KBM-7 (cell line): Measurements from ENCODE around the gene IQCF5.
A peak's percentile ranks its signal among the peaks of the same experiment; 100 is the strongest.
"Not testable (repeated sequence)": the region's sequence is repeated elsewhere in the genome, so short reads cannot be mapped to it uniquely, and the experiment has no call there.

Experiments
- DNase-seq: peaks from one replicate; pipeline ENCODE4 v3.0.0-alpha.2; 2015
- in situ Hi-C: fragments of 300-500 bp; cut with MboI; formaldehyde crosslinking; loops from 2 replicates; pipeline ENCODE4 v1.14.3; 2020; ENCODE audit warnings: low sequenced_read_pairs, low pct_unique_long_range_greater_than_20kb, mixed read lengths

IQCF5 gene

DNA sequence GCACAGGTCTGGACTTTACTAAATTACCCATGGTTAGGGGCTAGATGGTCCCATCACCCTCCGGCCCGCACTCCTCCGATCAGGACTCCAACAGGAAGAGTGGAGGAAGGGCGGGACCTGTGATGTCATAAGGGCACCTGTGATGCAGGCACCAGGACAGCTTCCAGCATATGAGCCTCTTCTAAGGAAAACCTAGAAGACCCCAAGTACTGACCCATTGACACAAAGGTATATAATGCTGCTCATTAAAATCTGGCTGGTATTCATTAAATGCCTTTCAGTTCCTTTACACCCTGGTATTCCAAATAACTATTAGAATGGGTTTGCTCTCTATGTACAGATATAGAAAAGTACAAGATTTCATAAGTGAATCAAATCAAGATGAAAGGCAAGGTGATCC, at the start of gene IQCF5:
Gene IQCF5 (minus strand): TSS at position 101 of the 400 bp plus-strand sequence. CDS start 70 bp downstream, at position 31.
- in situ Hi-C loops: no loop called here
- no peak for DNase-seq

DNA sequence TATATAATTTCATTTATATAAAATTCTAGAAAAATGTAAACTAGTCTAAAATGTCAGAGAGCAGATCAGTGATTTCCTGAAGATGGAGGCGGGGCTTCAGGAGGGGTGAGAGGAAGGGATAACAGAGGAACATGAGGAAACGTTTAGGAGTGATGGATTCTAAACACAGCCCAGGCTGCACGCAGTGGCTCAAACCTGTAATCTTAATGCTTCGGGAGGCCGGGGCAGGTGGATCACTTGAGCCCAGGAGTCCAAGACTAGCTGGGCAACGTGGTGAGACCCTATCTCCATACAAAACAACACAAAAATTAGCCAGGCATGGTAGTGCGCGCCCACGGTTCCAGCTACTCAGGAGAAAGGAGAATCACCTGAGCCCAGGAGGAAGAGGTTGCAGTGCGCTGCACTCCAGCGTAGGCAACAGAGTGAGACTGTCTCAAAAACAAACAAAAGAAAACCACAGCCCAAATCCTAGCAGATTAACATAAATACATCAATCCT, 45.7 kb upstream of the IQCF5 start:
- in situ Hi-C loops: no loop called here
- DNase-seq: no peak

DNA sequence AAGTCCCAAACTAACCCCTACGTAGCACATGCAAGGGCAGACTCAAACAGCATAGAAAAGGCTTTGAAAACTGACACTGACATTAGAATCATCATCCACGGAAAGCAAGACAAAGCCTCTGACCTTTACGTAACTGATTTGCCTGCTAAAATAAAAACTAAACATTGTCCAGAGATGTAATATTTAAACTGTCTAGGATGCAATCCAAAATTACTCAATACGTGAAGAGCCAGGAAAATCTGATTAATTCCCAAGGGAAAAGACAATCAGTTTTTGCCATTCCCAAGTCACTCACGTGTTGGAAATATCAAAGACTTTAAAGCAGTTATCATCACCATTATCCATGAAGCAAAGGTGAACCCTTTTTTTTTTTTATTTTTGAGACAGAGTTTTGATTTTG, 41.0 kb upstream of the IQCF5 start:
- DNase-seq: no peak
- in situ Hi-C loops: no loop called here

DNA sequence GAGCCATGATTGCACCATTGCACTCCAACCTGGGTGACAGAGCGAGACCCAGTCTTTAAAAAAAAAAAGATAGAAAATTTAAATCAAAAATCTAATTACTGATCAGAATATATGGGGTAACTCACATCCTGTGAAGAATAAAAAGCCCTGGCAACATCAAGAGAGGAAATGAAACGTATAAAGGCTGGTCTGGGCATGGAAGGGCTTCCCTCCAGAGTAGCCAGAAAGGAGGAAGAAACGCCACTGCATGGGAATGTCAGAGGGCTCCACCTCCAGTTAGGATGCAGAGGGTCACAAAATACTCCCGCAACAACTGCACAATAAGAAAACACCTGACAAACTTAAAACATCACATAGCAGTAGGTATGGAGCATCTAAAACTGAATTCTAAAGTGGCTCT, 32.6 kb upstream of the IQCF5 start:
- in situ Hi-C loops: no loop called here
- DNase-seq: no peak

DNA sequence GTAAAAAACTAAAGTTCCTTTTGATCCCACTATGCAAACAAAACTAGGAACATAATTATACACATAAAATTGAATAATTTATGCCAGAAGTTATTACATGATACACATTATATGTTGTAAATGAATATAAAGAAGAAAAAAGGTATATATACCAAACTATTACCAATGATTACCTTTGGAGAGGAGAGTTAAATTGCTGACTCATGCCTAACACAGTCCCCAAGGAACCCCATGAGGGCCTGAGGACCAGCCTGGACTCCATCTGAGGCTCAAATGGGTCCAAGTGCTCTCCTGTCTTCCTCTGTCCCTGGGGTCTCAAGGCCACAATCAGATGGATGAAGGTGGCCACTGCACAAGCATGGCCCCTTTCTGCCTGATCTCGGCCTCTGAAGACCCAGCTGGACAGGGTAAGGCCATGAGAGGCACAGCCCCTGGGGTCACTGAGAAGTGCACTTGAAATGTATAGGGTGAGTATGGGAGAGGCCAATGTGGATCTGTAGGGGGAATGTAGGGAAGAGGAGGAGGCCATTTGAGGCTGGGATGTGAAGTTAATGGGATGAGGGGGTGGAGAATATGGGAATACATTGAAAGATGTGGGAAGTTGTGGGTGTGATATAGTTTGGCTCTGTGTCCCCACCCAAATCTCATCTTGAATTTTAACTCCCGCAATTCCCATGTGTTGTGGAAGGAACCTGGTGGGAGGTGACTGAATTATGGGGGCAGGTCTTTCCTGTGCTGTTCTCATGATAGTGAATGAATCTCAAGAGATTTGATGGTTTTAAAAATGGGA, 28.8 kb upstream of the IQCF5 start:
- in situ Hi-C loops: no loop called here
- no peak for DNase-seq

DNA sequence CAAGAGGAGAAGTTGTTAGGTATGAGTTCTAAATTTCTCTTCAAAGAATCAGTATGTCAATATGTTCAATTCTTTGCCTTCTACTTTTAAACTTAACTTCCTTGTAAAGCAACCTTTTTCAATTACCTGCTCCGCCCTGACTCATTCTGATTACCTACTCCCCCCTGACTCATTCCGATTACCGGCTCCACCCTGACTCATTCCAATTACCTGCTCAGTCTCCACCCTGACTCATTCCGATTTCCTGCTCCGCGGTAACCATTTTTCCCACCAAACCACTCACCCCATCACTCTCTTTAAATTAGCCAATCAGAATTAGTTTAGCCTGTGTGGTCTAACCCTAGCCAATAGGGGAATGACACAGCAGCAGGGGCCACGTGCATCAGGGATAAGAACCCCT, 27.0 kb upstream of the IQCF5 start:
- DNase-seq, in situ Hi-C loops: not testable (repeated sequence)

DNA sequence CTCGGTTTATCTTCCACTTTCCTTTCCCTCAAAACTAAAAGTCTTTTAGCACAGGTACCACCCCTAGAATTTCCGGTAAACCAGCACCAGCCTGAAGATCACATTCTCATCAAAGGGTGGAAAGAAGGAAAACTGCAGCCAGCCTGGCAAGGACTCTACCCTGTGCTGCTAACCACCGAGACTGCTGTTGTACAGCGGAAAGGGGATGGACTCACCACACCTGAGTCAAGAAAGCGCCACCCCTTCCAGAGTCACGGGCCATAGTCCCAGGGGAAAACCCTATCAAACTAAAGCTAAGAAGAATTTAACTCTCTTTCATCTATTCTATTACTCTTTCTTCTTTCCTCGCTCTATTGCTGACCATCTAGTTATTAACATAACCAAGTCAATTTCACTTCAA, 24.6 kb upstream of the IQCF5 start:
- in situ Hi-C loops, DNase-seq: not testable (repeated sequence)

DNA sequence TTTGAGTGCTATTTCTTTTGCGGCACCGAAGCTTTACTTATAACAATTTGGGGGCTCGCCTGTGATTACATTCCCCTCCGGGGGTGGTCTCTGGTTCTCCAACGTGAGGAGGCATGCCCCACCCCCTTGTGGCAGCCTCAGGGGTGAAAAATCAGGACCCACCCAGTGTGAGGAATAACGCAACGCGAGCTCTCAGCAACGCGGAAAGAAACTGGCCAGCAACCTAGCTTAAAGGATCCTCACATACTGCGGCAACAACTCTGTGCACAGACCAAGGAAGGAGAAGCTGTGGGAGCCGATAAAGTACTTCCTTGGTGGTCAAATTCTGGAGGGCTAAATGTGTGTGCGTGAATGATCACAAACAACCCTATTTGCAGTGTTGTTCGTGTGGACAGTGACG, 22.0 kb upstream of the IQCF5 start:
- DNase-seq: no peak
- in situ Hi-C loops: no loop called here

DNA sequence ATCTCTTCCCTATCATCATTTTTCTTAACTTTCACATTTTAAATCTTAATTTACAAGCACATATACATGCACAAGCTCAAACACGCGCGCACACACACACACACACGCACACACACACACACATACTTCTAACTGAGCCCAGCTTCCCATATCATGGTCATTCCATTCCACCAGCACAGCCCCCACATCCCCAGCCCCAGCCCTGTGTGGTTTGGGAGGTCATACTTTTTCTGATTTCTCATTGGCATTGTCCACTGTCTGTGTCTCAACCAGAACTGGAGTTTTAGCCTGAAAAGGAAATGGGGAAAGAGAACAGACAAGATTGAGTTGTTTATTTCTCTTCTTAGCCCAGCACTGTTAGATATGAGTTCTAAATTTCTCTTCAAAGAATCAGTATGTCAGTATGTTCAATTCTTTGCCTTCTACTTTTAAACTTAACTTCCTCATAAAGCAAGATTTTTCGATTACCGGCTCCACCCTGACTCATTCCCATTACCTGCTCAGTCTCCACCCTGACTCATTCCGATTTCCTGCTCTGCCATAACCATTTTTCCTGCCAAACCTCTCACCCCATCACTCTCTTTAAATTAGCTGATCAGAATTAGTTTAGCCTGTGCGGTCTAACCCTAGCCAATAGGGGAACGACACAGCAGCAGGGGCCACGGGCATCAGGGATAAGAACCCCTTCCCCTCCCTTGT, 21.4 kb upstream of the IQCF5 start:
- no peak for DNase-seq
- in situ Hi-C loops: no loop called here

DNA sequence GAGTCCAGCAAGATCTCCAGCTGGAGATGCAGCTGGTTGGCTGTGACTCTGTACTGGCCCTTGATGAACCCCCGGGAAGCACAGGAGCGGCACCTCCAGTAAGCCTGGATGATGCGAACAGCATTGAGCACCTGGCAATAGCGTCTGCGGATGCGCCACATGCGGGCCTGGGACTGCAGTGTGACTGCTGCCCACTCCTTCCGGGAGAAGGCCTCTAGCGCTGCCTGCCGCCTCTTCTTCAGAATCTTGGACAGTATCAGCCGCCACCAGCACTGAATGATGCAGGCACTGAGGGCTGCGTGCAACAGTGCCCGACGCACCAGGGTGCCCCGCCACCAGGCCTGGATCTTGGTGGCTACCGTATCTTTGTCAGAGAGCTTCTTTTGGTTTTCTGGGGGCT, 19.5 kb upstream of the IQCF5 start:
- in situ Hi-C loops: no loop called here
- DNase-seq: no peak

DNA sequence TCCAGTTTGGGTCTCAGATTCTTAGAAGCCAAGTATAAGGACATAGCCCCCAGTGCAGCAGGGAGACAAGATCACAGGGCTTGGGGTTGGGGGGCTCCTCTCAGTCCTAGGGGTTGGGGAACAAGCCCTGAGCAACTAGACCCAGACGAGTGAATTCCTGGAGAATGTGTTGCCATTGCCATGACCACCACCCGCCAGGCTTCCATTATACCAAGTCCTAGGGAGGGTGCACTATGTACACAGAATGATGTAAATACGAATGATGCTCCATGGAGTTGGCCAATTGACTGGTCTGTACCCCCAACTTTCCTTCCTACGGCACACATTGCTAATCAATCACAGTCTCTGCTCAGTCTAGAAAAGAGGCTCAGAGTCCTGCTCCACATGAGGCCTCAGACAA, 19.0 kb upstream of the IQCF5 start:
- no peak for DNase-seq
- in situ Hi-C loops: no loop called here

DNA sequence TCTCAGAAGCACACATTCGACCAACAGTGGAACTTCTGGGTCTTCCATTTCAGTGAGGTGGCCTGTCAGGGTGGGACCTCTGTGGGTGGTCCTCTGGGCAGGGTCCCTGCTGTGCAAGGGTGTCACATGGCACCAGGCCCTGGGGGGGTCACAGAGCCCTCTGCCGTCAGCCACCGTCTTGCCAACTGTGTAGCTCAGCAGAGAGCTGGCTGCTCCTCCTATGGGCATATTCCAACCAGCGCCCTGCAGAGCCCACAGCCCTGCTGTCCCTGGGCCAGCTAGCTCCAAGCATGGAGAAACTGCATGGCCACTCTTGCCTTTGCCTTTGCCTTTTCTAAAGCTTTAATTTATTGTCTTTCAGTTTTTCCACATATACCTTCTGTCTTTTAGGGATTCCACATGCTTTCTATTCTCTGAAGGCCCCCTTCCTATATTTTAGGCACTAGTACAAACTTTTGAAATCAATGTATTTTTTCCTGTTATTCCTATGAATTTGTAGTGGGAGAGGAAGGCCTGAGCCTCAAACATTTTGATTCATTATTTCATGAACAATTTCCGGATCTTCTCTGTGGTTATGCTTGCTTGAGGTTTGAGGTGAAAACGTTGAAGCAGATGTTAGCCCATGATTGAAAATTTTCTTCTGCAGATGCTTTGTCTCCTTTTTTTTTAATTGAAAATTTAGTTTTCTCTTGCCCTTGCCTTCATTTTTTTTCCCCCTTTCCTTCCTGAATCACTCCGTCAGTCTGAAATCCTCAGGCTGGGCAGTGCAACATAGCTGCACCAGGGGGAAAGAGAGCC, 16.0 kb upstream of the IQCF5 start:
- in situ Hi-C loops: no loop called here
- peak; percentile 23 for DNase-seq

DNA sequence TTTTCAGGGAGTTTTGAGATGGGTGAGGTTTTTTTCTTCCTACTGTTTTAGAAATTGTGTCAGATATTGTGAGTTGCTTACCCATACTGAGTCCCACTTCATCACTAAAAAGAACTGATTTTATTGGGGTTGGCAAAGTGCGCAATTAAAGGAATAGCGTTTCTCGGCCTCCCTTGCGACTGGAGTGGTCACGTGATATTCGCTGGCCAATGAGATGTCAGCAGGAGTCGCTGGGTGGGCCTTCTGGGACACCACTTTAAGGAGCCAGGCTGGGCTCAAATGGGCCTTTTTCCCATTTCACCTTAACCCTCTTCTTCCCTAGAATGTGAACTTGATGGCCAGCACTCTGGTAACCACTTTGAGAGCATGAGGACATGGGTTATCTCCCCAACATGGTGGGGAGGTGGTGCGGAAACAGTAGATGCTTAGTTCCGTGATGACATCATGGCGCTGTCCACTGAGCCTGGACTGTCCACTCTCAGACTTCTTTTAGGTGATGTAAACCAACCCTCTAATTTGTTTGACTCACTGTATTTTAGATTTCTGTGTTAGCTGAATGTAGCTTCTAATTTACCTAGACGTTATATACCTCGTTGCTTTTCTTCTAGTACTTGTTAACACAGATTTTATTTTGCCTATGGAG, 13.2 kb upstream of the IQCF5 start:
- no peak for DNase-seq
- in situ Hi-C loops: no loop called here

DNA sequence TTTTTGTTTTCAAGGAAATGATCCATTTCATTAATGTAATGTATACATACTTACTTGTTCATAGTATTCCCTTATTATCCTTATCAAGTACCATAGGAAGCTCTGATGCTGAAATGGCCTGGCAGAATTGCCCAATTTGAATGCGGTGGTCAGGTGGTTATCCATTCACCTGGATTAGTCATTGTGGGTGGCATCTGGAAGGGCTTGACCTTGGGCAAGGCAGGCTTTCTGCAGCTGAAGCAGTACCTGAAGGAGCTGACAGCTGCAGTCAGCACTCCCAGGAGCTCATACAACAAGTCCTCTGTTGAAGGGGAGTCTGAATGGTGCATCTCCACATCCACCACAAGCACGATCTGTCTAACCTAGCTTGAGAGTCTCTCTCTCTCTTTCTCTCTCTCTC, 12.2 kb upstream of the IQCF5 start:
- in situ Hi-C loops: no loop called here
- DNase-seq: no peak

DNA sequence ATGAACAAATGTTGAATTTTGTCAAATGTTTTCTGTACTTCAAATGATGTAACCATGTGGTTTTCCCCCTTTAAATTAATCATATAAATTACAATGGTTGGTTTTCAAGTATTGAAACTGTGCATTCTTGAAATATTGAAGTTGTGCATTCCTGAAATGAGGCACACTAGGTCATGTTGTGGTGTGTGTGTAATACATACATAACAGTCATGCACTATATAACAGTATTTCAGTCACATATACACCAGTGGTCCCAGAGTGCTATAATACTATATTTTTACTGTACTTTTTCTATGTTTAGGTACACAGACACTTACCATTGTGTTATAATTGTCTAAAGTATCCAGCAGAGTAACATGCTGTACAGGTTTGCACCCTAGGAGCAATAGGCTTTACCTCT, 11.0 kb upstream of the IQCF5 start:
- DNase-seq: no peak
- in situ Hi-C loops: no loop called here

DNA sequence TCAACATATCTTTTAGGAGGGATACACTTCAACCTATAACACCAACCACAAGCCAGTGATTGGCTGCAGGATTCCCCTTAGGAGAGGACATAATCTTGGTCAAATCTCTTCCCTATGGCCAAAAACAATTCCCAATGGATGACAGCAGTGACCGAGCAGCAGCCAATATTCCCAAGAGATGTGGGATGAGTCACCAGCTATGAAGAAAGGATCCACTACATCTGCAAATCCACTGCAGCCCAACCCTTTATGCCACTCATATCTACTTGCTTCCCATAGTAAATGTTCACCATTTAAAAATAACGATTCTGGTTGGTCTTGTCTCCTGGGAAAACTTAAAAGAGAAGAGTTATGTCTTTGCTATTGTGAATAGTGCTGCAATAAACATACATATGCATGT, 4.5 kb upstream of the IQCF5 start:
- in situ Hi-C loops: no loop called here
- no peak for DNase-seq

DNA sequence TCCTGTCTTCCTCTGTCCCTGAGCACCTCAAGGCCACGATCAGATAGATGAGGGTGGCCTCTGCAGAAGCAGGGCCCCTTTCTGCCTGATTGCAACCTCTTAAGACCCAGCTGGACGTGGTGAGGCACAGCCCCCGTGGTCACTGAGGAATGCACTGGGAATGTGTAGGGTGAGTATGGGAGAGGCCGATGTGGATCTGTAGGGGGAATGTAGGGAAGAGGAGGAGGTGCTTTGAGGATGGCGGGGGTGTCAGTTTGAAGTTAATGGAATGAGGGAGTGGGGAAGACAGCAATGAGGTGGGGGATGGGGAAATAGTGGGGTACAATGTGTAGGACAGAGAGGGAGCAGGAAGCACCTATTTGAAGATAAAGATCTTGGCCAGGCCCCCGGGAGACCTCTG, 785 bp upstream of the IQCF5 start:
- in situ Hi-C loops: no loop called here
- no peak for DNase-seq

DNA sequence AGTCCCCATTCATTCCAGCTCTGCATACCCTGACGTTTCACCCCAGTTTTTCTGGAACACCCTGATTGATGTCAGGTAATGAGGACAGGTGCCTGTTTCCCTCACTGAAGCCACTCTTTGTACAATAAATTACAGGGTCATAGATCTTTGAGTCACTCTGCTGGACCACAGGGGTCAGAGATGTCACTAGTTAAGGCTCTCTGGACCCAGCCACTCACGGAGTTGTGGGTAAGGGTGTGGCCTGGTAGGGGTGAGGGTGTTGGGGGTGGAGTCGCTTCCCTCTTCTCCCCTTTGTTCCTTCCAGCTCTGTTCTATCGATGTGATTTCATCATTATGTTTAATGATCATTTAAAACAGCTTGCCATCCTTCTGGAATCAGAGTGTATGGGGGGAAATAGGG, 512 bp downstream of the IQCF5 start:
- DNase-seq: no peak
- in situ Hi-C loops: no loop called here

DNA sequence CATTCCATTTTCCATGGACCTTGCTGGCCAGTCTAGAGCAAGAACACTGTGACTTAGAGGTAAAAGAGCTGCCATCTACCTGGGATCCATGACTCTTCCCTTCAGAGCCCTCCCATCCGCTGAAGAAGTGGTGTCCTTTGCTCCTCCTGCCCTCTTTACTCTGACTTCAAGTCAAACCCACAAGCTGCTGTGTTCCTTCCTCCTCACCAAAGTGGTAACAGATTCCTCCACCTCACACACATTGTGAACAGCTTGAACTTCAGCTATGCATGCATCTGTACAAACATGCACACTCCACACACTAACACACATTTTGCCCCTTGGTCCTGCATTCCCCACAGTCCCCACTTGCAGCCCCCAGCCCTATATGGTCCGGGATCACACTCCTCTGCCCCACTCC, 990 bp downstream of the IQCF5 start:
- no peak for DNase-seq
- in situ Hi-C loops: no loop called here
